GM23338 (cell line): ENCODE data around the gene ZNF609. TPM values are rescaled to one million over a fixed set of nuclear protein-coding genes. Genes with fewer than 3 reads are reported as not detected.
A peak's percentile ranks its signal among the peaks of the same experiment; 100 is the strongest.

Source experiments
- ATAC-seq: fragments of 200-7000 bp; cut with Tn5 transposase; 3 replicates; pipeline ENCODE4 v1.9.1; 2020
- DNase-seq: peaks from one replicate; pipeline ENCODE4 v3.0.0-alpha.2; 2015; ENCODE audit warnings: low spot score
- H2AFZ ChIP-seq: fragments of 200-600 bp; sonication (generic); 2 replicates; pipeline ENCODE4 v1.8.0; 2016; ENCODE audit warnings: antibody characterized with exemption, mild to moderate bottlenecking, moderate library complexity
- H3F3A ChIP-seq: fragments of 200-600 bp; sonication (generic); replicated peaks from 2 replicates; pipeline ENCODE4 v1.8.0; 2017; ENCODE audit warnings: antibody characterized with exemption, mixed run types, low read depth
- H3K27ac ChIP-seq: fragments of 200-600 bp; sonication (generic); 2 replicates; pipeline ENCODE4 v1.6.1; 2016; ENCODE audit warnings: low read depth
- H3K27me3 ChIP-seq: fragments of 200-600 bp; sonication (generic); 2 replicates; pipeline ENCODE4 v1.8.0; 2016; ENCODE audit warnings: mild to moderate bottlenecking, mixed run types, moderate library complexity; ENCODE audit not compliant: insufficient read depth
- H3K36me3 ChIP-seq: fragments of 200-600 bp; sonication (generic); 2 replicates; pipeline ENCODE4 v1.8.0; 2016; ENCODE audit warnings: mild to moderate bottlenecking; ENCODE audit not compliant: insufficient read depth
- H3K4me1 ChIP-seq: fragments of 200-600 bp; sonication (generic); 2 replicates; pipeline ENCODE4 v1.8.0; 2016; ENCODE audit warnings: mild to moderate bottlenecking, moderate library complexity; ENCODE audit not compliant: insufficient read depth
- H3K4me2 ChIP-seq: fragments of 200-600 bp; sonication (generic); 2 replicates; pipeline ENCODE4 v1.7.1; 2017; ENCODE audit warnings: mixed run types
- H3K4me3 ChIP-seq: fragments of 200-600 bp; sonication (generic); 2 replicates; pipeline ENCODE4 v1.6.1; 2016; ENCODE audit warnings: mixed run types
- H3K79me2 ChIP-seq: fragments of 200-600 bp; sonication (generic); replicated peaks from 2 replicates; pipeline ENCODE4 v1.8.0; 2017; ENCODE audit warnings: mild to moderate bottlenecking; ENCODE audit not compliant: insufficient read depth
- H3K9me2 ChIP-seq: fragments of 200-600 bp; sonication (generic); 2 replicates; pipeline ENCODE4 v1.8.0; 2017; ENCODE audit not compliant: insufficient read depth
- H4K20me1 ChIP-seq: fragments of 200-600 bp; sonication (generic); replicated peaks from 2 replicates; pipeline ENCODE4 v1.8.0; 2017; ENCODE audit warnings: mild to moderate bottlenecking; ENCODE audit not compliant: insufficient read depth
- H3K27ac Mint-ChIP-seq: 2 replicates; pipeline ENCODE4 v1.8.0; 2020; ENCODE audit warnings: inconsistent platforms, mild to moderate bottlenecking, moderate library complexity, mixed read lengths
- H3K27me3 Mint-ChIP-seq: 3 replicates; pipeline ENCODE4 v1.8.0; 2022; ENCODE audit warnings: low read depth, mild to moderate bottlenecking, moderate library complexity, mixed read lengths, inconsistent platforms; ENCODE audit not compliant: insufficient read depth, poor library complexity
- H3K36me3 Mint-ChIP-seq: 3 replicates; pipeline ENCODE4 v1.8.0; 2021; ENCODE audit warnings: low read depth, mild to moderate bottlenecking, inconsistent platforms, moderate library complexity, mixed read lengths
- H3K4me1 Mint-ChIP-seq: 3 replicates; pipeline ENCODE4 v1.8.0; 2020; ENCODE audit warnings: mild to moderate bottlenecking, inconsistent platforms, mixed read lengths
- H3K4me3 Mint-ChIP-seq: 3 replicates; pipeline ENCODE4 v1.8.0; 2021; ENCODE audit warnings: moderate library complexity, mild to moderate bottlenecking, inconsistent platforms, mixed read lengths
- H3K9me3 Mint-ChIP-seq: 3 replicates; pipeline ENCODE4 v1.8.0; 2020; ENCODE audit warnings: moderate library complexity, mild to moderate bottlenecking, inconsistent platforms, mixed read lengths
- CREB1 ChIP-seq: fragments of 250-450 bp; sonication (Bioruptor Pico); IDR thresholded peaks from 2 replicates; pipeline ENCODE4 v1.5.0; 2020; ENCODE audit warnings: low read depth, mild to moderate bottlenecking, moderate library complexity
- CTCF ChIP-seq, 2 experiments: fragments of 200-600 bp in 1 of 2; sonication (generic) in 1 of 2; conservative IDR thresholded peaks; 2 replicates each; pipeline versions ENCODE4 v1.5.1 to v1.6.1; 2016 to 2017; ENCODE audit warnings: antibody characterized with exemption in 2 of 2, low read depth in 2 of 2, mild to moderate bottlenecking in 2 of 2, moderate library complexity in 1 of 2
- EZH2 ChIP-seq: fragments of 200-600 bp; sonication (generic); IDR thresholded peaks from one replicate; pipeline ENCODE4 v1.8.0; 2017; ENCODE audit warnings: antibody characterized with exemption, mild to moderate bottlenecking, low read depth; ENCODE audit not compliant: unreplicated experiment
- EZH2phosphoT487 ChIP-seq: fragments of 200-600 bp; sonication (generic); IDR thresholded peaks from one replicate; pipeline ENCODE4 v1.8.1; 2018; ENCODE audit warnings: antibody characterized with exemption; ENCODE audit not compliant: unreplicated experiment
- JUNB ChIP-seq: IDR thresholded peaks from one replicate; pipeline ENCODE4 v1.6.1; 2016; ENCODE audit warnings: antibody characterized with exemption; ENCODE audit not compliant: unreplicated experiment
- NANOG ChIP-seq: IDR thresholded peaks from 2 replicates; pipeline ENCODE4 v1.6.1; 2016; ENCODE audit warnings: antibody characterized with exemption, borderline replicate concordance
- POLR2AphosphoS5 ChIP-seq: IDR thresholded peaks from 2 replicates; pipeline ENCODE4 v1.6.1; 2016; ENCODE audit warnings: antibody characterized with exemption, low read depth
- STAT1 ChIP-seq: IDR thresholded peaks from one replicate; pipeline ENCODE4 v1.6.1; 2016; ENCODE audit warnings: antibody characterized with exemption; ENCODE audit not compliant: unreplicated experiment
- ZNF114 ChIP-seq: fragments of 250-450 bp; sonication (Bioruptor Pico); IDR thresholded peaks from 2 replicates; pipeline ENCODE4 v1.5.0; 2020; ENCODE audit warnings: mild to moderate bottlenecking, moderate library complexity
- ZNF331 ChIP-seq: fragments of 250-450 bp; sonication (Bioruptor Pico); IDR thresholded peaks from 2 replicates; pipeline ENCODE4 v1.5.0; 2020; ENCODE audit warnings: low read depth, mild to moderate bottlenecking, moderate library complexity
- ZNF462 ChIP-seq: fragments of 250-450 bp; sonication (Bioruptor Pico); IDR thresholded peaks from 2 replicates; pipeline ENCODE4 v1.5.0; 2020; ENCODE audit warnings: mild to moderate bottlenecking, moderate library complexity
- polyA plus RNA-seq: library from polyadenylated mRNA; unstranded; fragments of >200 nt; fragmentation: Nextera tagmentation; extraction: Ambion mirVana; gene quantifications from 2 replicates; pipeline ENCODE4 v1.2.1, GENCODE V29; 2016
- total RNA-seq: library from RNA; depleted of rRNA; stranded (reverse); fragments of >200 nt; shearing (Covaris generic); gene quantifications from 2 replicates; pipeline ENCODE4 v1.2.3, GENCODE V29; 2014
- TF ChIP-seq, protein P1 (sequence below): IDR thresholded peaks from 2 replicates; pipeline ENCODE4 v1.6.1; 2016; ENCODE audit warnings: antibody characterized with exemption
- TF ChIP-seq, protein P2 (sequence below): IDR thresholded peaks from one replicate; pipeline ENCODE4 v1.6.1; 2018; ENCODE audit warnings: antibody characterized with exemption; ENCODE audit not compliant: unreplicated experiment

The ZNF609 gene
- total and polyA plus RNA-seq, 2 experiments from 2014 or later: 26.4 to 40.2 TPM

DNA sequence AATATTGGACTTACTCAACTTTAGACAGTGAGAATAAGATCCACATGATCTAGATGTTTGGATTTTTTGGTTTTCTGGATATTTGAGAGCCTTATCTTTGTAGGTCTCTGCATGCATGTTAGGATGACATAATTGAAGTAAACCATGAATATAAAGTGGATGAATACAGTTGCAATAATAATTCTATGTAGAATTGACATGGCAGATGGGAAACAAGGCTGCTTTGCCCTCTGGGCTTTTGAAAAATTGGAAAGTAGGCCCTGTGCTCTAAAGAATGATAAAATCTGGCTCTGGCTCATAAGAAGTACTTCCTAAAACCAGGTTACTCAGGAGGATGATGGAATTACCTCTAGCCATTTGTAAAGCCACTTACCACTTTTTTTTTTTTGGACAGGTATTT, 86.9 kb downstream of the ZNF609 start:
- Mint-ChIP-seq H3K36me3 (no peaks in the 10 kb centered on the region), H3K4me3 (no peak overlapping the region), H3K4me1 (no peaks in the 10 kb centered on the region; the same call in 1 of the 3 replicates), H3K27me3 (peaks cover 5% of the 10 kb centered on the region), H3K27ac (no peak overlapping the region), H3K9me3 (no peaks in the 10 kb centered on the region)
- no peaks in the 10 kb centered on the region for H3K27me3 ChIP-seq
- ATAC-seq: no peak
- H3K4me1 ChIP-seq: no peaks in the 10 kb centered on the region
- no peak for DNase-seq
- no peak for TF ChIP-seq ZNF331 (CRISPR knock-in tag)
- TF ChIP-seq STAT1: no peak
- no peak for TF ChIP-seq NANOG
- TF ChIP-seq, protein P1, sequence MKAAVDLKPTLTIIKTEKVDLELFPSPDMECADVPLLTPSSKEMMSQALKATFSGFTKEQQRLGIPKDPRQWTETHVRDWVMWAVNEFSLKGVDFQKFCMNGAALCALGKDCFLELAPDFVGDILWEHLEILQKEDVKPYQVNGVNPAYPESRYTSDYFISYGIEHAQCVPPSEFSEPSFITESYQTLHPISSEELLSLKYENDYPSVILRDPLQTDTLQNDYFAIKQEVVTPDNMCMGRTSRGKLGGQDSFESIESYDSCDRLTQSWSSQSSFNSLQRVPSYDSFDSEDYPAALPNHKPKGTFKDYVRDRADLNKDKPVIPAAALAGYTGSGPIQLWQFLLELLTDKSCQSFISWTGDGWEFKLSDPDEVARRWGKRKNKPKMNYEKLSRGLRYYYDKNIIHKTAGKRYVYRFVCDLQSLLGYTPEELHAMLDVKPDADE: no peak
- TF ChIP-seq CREB1: no peak
- no peak for TF ChIP-seq ZNF462 (CRISPR knock-in tag)
- TF ChIP-seq JUNB: no peak
- TF ChIP-seq EZH2phosphoT487: no peak
- TF ChIP-seq EZH2: no peak
- TF ChIP-seq POLR2AphosphoS5: no peak
- TF ChIP-seq, protein P2, sequence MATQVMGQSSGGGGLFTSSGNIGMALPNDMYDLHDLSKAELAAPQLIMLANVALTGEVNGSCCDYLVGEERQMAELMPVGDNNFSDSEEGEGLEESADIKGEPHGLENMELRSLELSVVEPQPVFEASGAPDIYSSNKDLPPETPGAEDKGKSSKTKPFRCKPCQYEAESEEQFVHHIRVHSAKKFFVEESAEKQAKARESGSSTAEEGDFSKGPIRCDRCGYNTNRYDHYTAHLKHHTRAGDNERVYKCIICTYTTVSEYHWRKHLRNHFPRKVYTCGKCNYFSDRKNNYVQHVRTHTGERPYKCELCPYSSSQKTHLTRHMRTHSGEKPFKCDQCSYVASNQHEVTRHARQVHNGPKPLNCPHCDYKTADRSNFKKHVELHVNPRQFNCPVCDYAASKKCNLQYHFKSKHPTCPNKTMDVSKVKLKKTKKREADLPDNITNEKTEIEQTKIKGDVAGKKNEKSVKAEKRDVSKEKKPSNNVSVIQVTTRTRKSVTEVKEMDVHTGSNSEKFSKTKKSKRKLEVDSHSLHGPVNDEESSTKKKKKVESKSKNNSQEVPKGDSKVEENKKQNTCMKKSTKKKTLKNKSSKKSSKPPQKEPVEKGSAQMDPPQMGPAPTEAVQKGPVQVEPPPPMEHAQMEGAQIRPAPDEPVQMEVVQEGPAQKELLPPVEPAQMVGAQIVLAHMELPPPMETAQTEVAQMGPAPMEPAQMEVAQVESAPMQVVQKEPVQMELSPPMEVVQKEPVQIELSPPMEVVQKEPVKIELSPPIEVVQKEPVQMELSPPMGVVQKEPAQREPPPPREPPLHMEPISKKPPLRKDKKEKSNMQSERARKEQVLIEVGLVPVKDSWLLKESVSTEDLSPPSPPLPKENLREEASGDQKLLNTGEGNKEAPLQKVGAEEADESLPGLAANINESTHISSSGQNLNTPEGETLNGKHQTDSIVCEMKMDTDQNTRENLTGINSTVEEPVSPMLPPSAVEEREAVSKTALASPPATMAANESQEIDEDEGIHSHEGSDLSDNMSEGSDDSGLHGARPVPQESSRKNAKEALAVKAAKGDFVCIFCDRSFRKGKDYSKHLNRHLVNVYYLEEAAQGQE: no peak
- no peak for TF ChIP-seq CTCF (conservative IDR thresholded peaks at IDR 0.05; ENCODE audit: low read depth in 2 of 2)
- no peak for TF ChIP-seq ZNF114
- no peaks in the 10 kb centered on the region for H3F3A ChIP-seq
- no peak overlapping the region for H2AFZ ChIP-seq
- 0 out of 2 replicates have a peak overlapping the region, but pooled peaks have one; percentile 23 for H3K27ac ChIP-seq
- no peaks in the 10 kb centered on the region for H3K36me3 ChIP-seq
- no peak overlapping the region for H3K4me3 ChIP-seq
- peaks cover 74% of the 10 kb centered on the region for H4K20me1 ChIP-seq
- H3K79me2 ChIP-seq: peaks cover 97% of the 10 kb centered on the region
- H3K4me2 ChIP-seq: no peak overlapping the region
- H3K9me2 ChIP-seq: no peaks in the 10 kb centered on the region
